Measurements from ENCODE around the gene C1orf105.

DNA sequence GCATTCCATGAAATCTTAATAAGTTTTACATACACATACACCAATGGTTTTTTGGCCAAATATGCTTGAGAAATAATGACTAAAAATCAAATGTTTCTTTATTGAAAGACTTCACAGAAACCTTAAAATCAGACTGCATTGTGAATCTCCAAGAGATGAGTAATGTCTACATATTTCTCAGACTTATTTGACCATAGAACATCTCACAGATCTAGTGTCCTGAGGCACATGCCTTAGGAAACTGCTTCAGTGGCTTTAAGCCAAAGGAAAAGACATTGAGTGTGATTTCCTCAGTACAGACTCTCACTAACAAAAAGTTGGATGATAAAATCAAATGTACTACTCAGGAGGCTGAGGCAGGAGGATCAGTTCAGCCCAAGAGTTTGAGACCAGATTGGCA is 6.2 kb upstream of the C1orf105 start:
- TF ChIP-seq, protein P1, sequence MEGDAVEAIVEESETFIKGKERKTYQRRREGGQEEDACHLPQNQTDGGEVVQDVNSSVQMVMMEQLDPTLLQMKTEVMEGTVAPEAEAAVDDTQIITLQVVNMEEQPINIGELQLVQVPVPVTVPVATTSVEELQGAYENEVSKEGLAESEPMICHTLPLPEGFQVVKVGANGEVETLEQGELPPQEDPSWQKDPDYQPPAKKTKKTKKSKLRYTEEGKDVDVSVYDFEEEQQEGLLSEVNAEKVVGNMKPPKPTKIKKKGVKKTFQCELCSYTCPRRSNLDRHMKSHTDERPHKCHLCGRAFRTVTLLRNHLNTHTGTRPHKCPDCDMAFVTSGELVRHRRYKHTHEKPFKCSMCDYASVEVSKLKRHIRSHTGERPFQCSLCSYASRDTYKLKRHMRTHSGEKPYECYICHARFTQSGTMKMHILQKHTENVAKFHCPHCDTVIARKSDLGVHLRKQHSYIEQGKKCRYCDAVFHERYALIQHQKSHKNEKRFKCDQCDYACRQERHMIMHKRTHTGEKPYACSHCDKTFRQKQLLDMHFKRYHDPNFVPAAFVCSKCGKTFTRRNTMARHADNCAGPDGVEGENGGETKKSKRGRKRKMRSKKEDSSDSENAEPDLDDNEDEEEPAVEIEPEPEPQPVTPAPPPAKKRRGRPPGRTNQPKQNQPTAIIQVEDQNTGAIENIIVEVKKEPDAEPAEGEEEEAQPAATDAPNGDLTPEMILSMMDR (IDR thresholded peaks at IDR 0.05), result no peak
- no peak for TF ChIP-seq POLR2A (IDR thresholded peaks at IDR 0.05)

Measured in testis (tissue), 2 donors.